ENCODE results near the gene AKAP7.
A peak's percentile ranks its signal among the peaks of the same experiment; 100 is the strongest.

AKAP7 gene

GRCh38 chr6:131130554-131130940, 4.7 kb upstream of the AKAP7 start:
- H3K4me1 ChIP-seq (ENCODE audit: insufficient read depth, low read length, severe bottlenecking): peaks cover 3% of the 10 kb centered on the region
- H3K27ac ChIP-seq (ENCODE audit: low read depth, low read length, poor library complexity, severe bottlenecking): no peak overlapping the region
- no peak overlapping the region for H3K9ac ChIP-seq (ENCODE audit: low read length)
- no peak overlapping the region for H3K4me3 ChIP-seq (ENCODE audit: low read depth, low read length, poor library complexity, severe bottlenecking)
- no peak overlapping the region for H2AFZ ChIP-seq (ENCODE audit: low read length)
- no peak for TF ChIP-seq CTCF (IDR thresholded peaks at IDR 0.05; ENCODE audit: low read length)
- no peaks in the 10 kb centered on the region for H3F3A ChIP-seq (ENCODE audit: insufficient read depth, low read length)
- no peak overlapping the region for H3K4me2 ChIP-seq (ENCODE audit: low read length)
- H3K9me2 ChIP-seq (ENCODE audit: low read depth, low read length): no peaks in the 10 kb centered on the region
- no peaks in the 10 kb centered on the region for H3K9me3 ChIP-seq (ENCODE audit: low read length)
- no peaks in the 10 kb centered on the region for H3K36me3 ChIP-seq (ENCODE audit: insufficient read depth, low read length)
- H4K20me1 ChIP-seq (ENCODE audit: insufficient read depth, low read length): no peaks in the 10 kb centered on the region
- H3K27me3 ChIP-seq (ENCODE audit: insufficient read depth, low read length): no peaks in the 10 kb centered on the region
- H3K79me2 ChIP-seq (ENCODE audit: insufficient read depth, low read length): no peaks in the 10 kb centered on the region

- Histone ChIP-seq H3K27ac (ENCODE audit: low read depth, low read length, poor library complexity, severe bottlenecking) (no peak overlapping the region), H3K9me2 (ENCODE audit: low read depth, low read length) (no peaks in the 10 kb centered on the region), H3K4me2 (ENCODE audit: low read length) (no peak overlapping the region), H2AFZ (ENCODE audit: low read length) (no peak overlapping the region), H3K27me3 (ENCODE audit: insufficient read depth, low read length) (no peaks in the 10 kb centered on the region), H3K4me3 (ENCODE audit: low read depth, low read length, poor library complexity, severe bottlenecking) (no peak overlapping the region), H3F3A (ENCODE audit: insufficient read depth, low read length) (no peaks in the 10 kb centered on the region), H3K79me2 (ENCODE audit: insufficient read depth, low read length) (no peaks in the 10 kb centered on the region), H3K9ac (ENCODE audit: low read length) (no peak overlapping the region), H3K4me1 (ENCODE audit: insufficient read depth, low read length, severe bottlenecking) (peaks cover 8% of the 10 kb centered on the region), H3K9me3 (ENCODE audit: low read length) (no peaks in the 10 kb centered on the region), H4K20me1 (ENCODE audit: insufficient read depth, low read length) (no peaks in the 10 kb centered on the region), H3K36me3 (ENCODE audit: insufficient read depth, low read length) (no peaks in the 10 kb centered on the region)
- TF ChIP-seq CTCF (IDR thresholded peaks at IDR 0.05; ENCODE audit: low read length): no peak
- no peak for TF ChIP-seq EZH2 (IDR thresholded peaks at IDR 0.05; ENCODE audit: borderline replicate concordance, low read length)
Measured at GRCh38 chr6:131132360-131132759, 2.9 kb upstream of the AKAP7 start.

GRCh38 chr6:131134220-131134979, 867 bp upstream of the AKAP7 start:
- peak overlapping the region; percentile 60 for H3K4me3 ChIP-seq (ENCODE audit: low read depth, low read length, poor library complexity, severe bottlenecking)
- H3K4me1 ChIP-seq (ENCODE audit: insufficient read depth, low read length, severe bottlenecking): peaks cover 8% of the 10 kb centered on the region
- no peak overlapping the region for H3K27ac ChIP-seq (ENCODE audit: low read depth, low read length, poor library complexity, severe bottlenecking)
- H3K9me3 ChIP-seq (ENCODE audit: low read length): no peaks in the 10 kb centered on the region
- peak overlapping the region; percentile 60; the same call in 1 of the 2 replicates for H3K4me2 ChIP-seq (ENCODE audit: low read length)
- TF ChIP-seq EZH2 (IDR thresholded peaks at IDR 0.05; ENCODE audit: borderline replicate concordance, low read length) (no peak), CTCF (IDR thresholded peaks at IDR 0.05; ENCODE audit: low read length) (no peak)
- H3K9me2 ChIP-seq (ENCODE audit: low read depth, low read length): no peaks in the 10 kb centered on the region
- H2AFZ ChIP-seq (ENCODE audit: low read length): no peak overlapping the region
- no peaks in the 10 kb centered on the region for H3K79me2 ChIP-seq (ENCODE audit: insufficient read depth, low read length)
- H3F3A ChIP-seq (ENCODE audit: insufficient read depth, low read length): no peaks in the 10 kb centered on the region
- no peak overlapping the region for H3K9ac ChIP-seq (ENCODE audit: low read length)
- H3K27me3 ChIP-seq (ENCODE audit: insufficient read depth, low read length): no peaks in the 10 kb centered on the region
- H4K20me1 ChIP-seq (ENCODE audit: insufficient read depth, low read length): no peaks in the 10 kb centered on the region
- no peaks in the 10 kb centered on the region for H3K36me3 ChIP-seq (ENCODE audit: insufficient read depth, low read length)

Measured in OCI-LY1 (cell line).